ENCODE results near the gene UPF3A. TPM values are rescaled to one million over a fixed set of nuclear protein-coding genes. Genes with fewer than 3 reads are reported as not detected.
A peak's percentile ranks its signal among the peaks of the same experiment; 100 is the strongest.
"Not testable (repeated sequence)": the region's sequence is repeated elsewhere in the genome, so short reads cannot be mapped to it uniquely, and the experiment has no call there.

UPF3A gene
- total RNA-seq (2014; rRNA removed; shearing (Covaris generic)), result 23.6 and 33.3 TPM in 2 replicates
- 21.6 and 25.9 TPM in 2 replicates for polyA plus RNA-seq (2015; cell fraction: cytosol; rRNA removed)
- polyA plus RNA-seq (2015; cell fraction: nucleus; rRNA removed), result 68.4 and 76.3 TPM in 2 replicates

- peak; percentile 84 for DNase-seq (ENCODE audit: low read depth)
Observed at GRCh38 chr13:114281351-114282040, at the start of gene UPF3A. TSS of gene UPF3A (plus strand) at chr13:114281601. CDS start at chr13:114281640, 39 bp downstream.

- no peak for DNase-seq (ENCODE audit: low read depth)
Observed at GRCh38 chr13:114231886-114232285, 49.5 kb upstream of the UPF3A start.

- DNase-seq (ENCODE audit: low read depth), result no peak
Observed at GRCh38 chr13:114234266-114234644, 47.1 kb upstream of the UPF3A start.

- DNase-seq (ENCODE audit: low read depth), result peak; percentile 86
Observed at GRCh38 chr13:114234645-114235421, 46.6 kb upstream of the UPF3A start, which contains the start of gene CDC16. TSS of gene CDC16 (plus strand) at chr13:114234897. CDS start at chr13:114235085, 188 bp downstream.

GRCh38 chr13:114235697-114236096 lies 45.7 kb upstream of the UPF3A start:
- DNase-seq (ENCODE audit: low read depth), result no peak

- no peak for DNase-seq (ENCODE audit: low read depth)
Observed at GRCh38 chr13:114236227-114236626, 45.2 kb upstream of the UPF3A start.

GRCh38 chr13:114237415-114238112 lies 43.8 kb upstream of the UPF3A start:
- no peak for DNase-seq (ENCODE audit: low read depth)

- no peak for DNase-seq (ENCODE audit: low read depth)
Observed at GRCh38 chr13:114241918-114242317, 39.5 kb upstream of the UPF3A start.

GRCh38 chr13:114243971-114244370 lies 37.4 kb upstream of the UPF3A start:
- no peak for DNase-seq (ENCODE audit: low read depth)

GRCh38 chr13:114244637-114245036 lies 36.8 kb upstream of the UPF3A start:
- no peak for DNase-seq (ENCODE audit: low read depth)

GRCh38 chr13:114248011-114248410 lies 33.4 kb upstream of the UPF3A start:
- DNase-seq (ENCODE audit: low read depth), result no peak

GRCh38 chr13:114249077-114249476 lies 32.3 kb upstream of the UPF3A start:
- DNase-seq (ENCODE audit: low read depth), result no peak

- DNase-seq (ENCODE audit: low read depth), result not testable (repeated sequence)
Observed at GRCh38 chr13:114251639-114252440, 29.6 kb upstream of the UPF3A start.

GRCh38 chr13:114256547-114256946 lies 24.9 kb upstream of the UPF3A start:
- no peak for DNase-seq (ENCODE audit: low read depth)

- no peak for DNase-seq (ENCODE audit: low read depth)
Observed at GRCh38 chr13:114257014-114257413, 24.4 kb upstream of the UPF3A start.

- DNase-seq (ENCODE audit: low read depth), result no peak
Observed at GRCh38 chr13:114258589-114258988, 22.8 kb upstream of the UPF3A start.

- no peak for DNase-seq (ENCODE audit: low read depth)
Observed at GRCh38 chr13:114259374-114259773, 22.0 kb upstream of the UPF3A start.

- DNase-seq (ENCODE audit: low read depth), result no peak
Observed at GRCh38 chr13:114259974-114260373, 21.4 kb upstream of the UPF3A start.

- DNase-seq (ENCODE audit: low read depth), result no peak
Observed at GRCh38 chr13:114260814-114261213, 20.6 kb upstream of the UPF3A start.

- DNase-seq (ENCODE audit: low read depth), result no peak
Observed at GRCh38 chr13:114261328-114261965, 20.0 kb upstream of the UPF3A start.

All from HT1080 (cell line).